OCI-M1 (cell line): Measurements from ENCODE around the gene KATNAL2.

Experiments used
- DNase-seq: peaks from one replicate; lab custom pipeline; 2025; lab: John Stamatoyannopoulos, UW

KATNAL2 gene

GRCh38 chr18:47115205-47115604 lies 197.8 kb downstream of the KATNAL2 start:
- no peak for DNase-seq

- no peak for DNase-seq
These were observed 201.6 kb downstream of the KATNAL2 start for GRCh38 chr18:47118981-47119380.

- DNase-seq: peak; percentile 11
These were observed 203.0 kb downstream of the KATNAL2 start for GRCh38 chr18:47120428-47120827.

- DNase-seq: no peak
These were observed 203.7 kb downstream of the KATNAL2 start for GRCh38 chr18:47121146-47121545.

DNA sequence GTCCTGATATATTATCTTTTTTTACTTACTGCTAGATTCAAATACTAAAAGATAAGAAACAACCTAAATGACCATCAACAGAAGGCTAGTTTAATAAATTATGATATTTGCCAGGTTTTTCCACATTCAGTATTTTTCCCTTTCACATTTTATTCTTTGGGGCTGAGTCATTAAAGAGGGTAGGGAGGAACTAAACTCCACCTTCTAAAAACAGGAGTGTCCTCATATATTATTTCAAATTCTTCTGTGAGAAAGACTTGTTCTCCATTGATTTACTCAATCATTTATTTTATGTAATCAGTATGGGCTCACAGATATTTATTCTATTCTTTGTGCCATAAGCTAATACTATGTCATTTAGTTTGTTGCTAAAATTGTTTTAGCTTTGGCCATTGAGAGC lies 223.9 kb downstream of the KATNAL2 start:
- DNase-seq: no peak

GRCh38 chr18:47143153-47143552 lies 225.8 kb downstream of the KATNAL2 start:
- DNase-seq: no peak

DNA sequence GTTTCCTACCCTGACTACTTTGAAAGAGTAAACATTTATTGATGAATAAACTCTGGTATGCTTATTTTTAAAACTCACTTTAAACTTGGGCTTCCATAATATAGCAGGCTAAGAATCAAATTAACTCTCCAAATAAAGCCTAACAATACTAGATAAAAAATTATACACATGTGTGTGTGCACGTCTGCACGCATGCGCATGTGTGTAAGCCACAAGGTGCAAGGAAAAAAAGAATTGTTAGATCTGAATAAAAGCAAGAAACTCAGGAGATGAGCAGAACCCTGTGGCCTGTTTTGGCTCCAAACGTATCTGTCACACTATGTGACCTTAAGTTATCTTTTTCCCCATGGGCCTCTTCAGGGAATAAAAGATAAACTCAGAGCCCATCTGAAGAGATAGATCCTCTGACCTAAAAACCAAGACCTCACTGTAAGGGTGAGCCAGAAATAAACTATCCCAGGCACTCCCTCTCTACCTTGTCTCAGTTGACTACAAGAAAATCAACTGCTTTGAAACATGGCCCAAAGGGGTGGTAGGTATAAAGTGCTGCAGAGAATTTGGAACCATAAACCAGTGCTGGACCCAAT lies 226.6 kb downstream of the KATNAL2 start:
- DNase-seq: peak; percentile 7

- DNase-seq: no peak
These were observed 228.8 kb downstream of the KATNAL2 start for GRCh38 chr18:47146206-47146605.

DNA sequence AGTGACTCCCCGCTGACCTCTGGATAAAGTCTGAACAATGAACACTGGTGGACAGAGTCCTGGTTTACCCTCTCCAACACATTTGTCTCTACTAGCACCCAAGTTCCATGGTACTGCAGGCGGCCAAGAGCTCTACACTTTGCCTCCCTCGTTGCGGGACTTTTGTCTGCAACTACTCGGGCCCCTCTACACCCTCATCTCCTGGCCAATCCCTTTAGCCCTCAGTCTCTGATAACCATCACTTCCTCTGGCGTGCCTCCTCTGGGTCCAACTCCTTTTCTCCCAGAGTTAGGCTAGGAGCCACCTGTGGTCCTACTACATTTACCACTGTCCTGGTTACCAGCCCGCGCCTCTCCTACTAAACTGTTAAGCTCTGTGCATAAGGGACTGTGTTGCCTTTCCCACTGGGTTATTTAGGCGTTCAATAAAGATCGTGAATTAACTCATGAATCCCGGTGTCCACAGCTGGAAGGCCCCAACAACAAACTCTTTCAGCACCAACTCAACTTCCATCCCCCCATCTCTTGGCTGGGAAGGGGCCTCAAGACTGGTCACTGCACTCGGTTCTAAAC lies 232.1 kb downstream of the KATNAL2 start:
- DNase-seq: peak; percentile 61

DNA sequence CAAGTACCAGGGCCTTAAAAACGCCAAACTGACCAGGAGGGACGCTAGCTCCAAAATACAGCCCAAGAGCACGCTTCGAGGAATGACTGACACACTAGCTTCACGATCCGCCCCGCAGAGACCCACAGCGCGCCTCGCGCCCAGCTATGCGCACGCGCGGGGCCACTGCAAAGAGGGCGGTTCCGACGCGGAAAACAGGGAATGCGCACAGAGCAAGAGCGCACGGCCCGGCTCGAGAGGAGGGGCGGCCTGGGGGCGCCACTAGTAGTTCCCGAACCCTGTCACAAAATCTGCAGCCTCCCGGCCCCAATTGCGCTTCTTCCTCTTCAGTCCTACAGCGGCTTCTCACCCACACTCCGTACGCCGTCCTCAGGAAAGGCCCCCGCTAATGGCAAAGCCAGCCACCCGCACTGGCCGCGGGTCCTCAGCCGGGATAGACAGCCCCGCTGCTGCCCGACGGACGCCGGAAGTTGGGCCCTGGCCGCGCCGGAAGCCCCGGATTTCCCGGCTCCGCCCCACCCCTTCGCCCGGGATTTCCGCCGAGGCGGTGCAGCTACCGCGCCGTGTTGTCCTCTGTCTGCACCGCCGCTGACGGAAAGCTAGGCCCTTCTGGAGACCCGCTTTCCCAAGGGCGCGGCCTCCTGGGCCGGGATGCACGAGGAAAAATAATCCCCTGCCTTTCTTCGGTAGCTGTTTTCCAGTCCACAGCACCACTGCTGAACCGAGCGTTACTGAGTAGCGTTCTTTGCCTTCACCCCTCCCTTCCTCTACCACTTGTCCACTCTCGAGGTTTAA lies 232.8 kb downstream of the KATNAL2 start, which contains the start of gene HDHD2:
HDHD2 (minus strand) TSS at position 472 of the 795 bp plus-strand sequence. CDS start 14,061 bp downstream, outside the sequence.
- DNase-seq: peak; percentile 84

DNA sequence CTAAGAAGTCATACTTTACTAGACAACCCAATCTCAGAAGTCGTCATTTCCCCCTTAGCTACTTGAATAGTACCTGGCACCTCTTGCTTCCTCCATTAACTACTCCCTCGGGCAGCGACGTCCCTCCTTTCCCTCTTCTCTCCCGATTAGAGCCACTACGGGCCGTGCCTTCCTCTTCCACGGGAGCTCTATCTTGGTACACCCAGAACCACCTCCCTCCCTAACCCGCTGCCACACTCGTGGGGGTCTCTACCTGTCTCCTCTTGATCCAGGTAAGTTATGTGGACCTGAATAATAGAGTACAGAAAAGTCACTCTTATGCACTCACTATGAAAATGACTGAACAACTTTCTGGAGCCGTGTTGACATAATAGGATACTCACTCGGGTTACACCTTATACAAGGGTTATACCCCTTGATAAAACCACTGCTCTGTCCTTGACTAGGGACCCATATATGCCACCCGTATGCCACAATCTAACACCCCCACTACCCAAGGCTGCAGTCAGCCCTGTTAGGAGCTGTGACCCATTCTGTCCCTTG lies 233.5 kb downstream of the KATNAL2 start:
- DNase-seq: peak; percentile 69

DNA sequence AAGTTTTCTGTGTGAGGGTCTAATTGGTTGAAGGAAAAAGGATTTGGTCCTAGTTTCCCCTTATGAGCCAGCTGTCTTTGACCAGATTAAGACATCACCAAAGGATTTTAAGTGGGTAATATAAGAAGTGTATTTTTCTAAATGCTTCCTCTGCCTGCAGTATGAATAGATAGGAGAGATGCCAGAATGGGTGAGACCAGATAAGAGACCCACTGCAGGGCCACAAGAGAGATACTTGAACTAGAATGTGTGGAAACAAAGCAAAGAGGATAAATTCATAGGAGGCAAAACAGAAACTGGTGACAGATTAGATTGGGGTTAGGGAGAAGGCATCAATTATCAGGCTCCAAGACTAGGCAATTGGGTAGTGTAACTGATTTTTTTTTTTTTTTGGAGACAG lies 234.0 kb downstream of the KATNAL2 start:
- peak; percentile 89 for DNase-seq
